Memory B cell (primary cell): ENCODE results near the gene TP53INP2.

ENCODE experiments used
- ATAC-seq: fragments of 150-1000 bp; cut with Tn5 transposase; 2 replicates; pipeline ENCODE4 v1.10.0; 2021; ENCODE audit warnings: low read depth, mild to moderate bottlenecking, moderate library complexity
- DNase-seq, 2 donors: peaks; one replicate each; pipeline ENCODE4 v3.0.0; 2022; ENCODE audit warnings: low spot score in 2 of 2
- H3K27ac Mint-ChIP-seq: one replicate; pipeline ENCODE4 v1.8.0; 2022; ENCODE audit warnings: mild to moderate bottlenecking, moderate library complexity, mixed read lengths
- H3K27me3 Mint-ChIP-seq: one replicate; pipeline ENCODE4 v1.8.0; 2022; ENCODE audit warnings: mixed read lengths
- H3K36me3 Mint-ChIP-seq: one replicate; pipeline ENCODE4 v1.8.0; 2022; ENCODE audit warnings: mild to moderate bottlenecking, mixed read lengths
- H3K4me1 Mint-ChIP-seq: one replicate; pipeline ENCODE4 v1.8.0; 2022; ENCODE audit warnings: mixed read lengths
- H3K4me3 Mint-ChIP-seq: one replicate; pipeline ENCODE4 v1.8.0; 2022; ENCODE audit warnings: mild to moderate bottlenecking, moderate library complexity, mixed read lengths
- H3K9me3 Mint-ChIP-seq: one replicate; pipeline ENCODE4 v1.8.0; 2022; ENCODE audit warnings: mixed read lengths

TP53INP2 gene

GRCh38 chr20:34729416-34729815 is 25.3 kb downstream of the TP53INP2 start:
- peaks cover 30% of the 10 kb centered on the region for H3K36me3 Mint-ChIP-seq
- no peaks in the 10 kb centered on the region for H3K4me1 Mint-ChIP-seq
- DNase-seq (no peak), ATAC-seq (no peak)
- no peaks in the 10 kb centered on the region for H3K9me3 Mint-ChIP-seq
- H3K27me3 Mint-ChIP-seq, result no peaks in the 10 kb centered on the region
- H3K4me3 Mint-ChIP-seq, result no peak overlapping the region
- H3K27ac Mint-ChIP-seq, result no peak overlapping the region

- H3K4me1 Mint-ChIP-seq, result no peaks in the 10 kb centered on the region
- H3K36me3 Mint-ChIP-seq, result peaks cover 16% of the 10 kb centered on the region
- no peak overlapping the region for H3K27ac Mint-ChIP-seq
- H3K4me3 Mint-ChIP-seq, result no peak overlapping the region
- no peak for DNase-seq
- no peaks in the 10 kb centered on the region for H3K27me3 Mint-ChIP-seq
- ATAC-seq, result no peak
- H3K9me3 Mint-ChIP-seq, result no peaks in the 10 kb centered on the region
Observed at GRCh38 chr20:34732523-34732922, 28.4 kb downstream of the TP53INP2 start.

- H3K27me3 Mint-ChIP-seq, result no peaks in the 10 kb centered on the region
- no peaks in the 10 kb centered on the region for H3K9me3 Mint-ChIP-seq
- no peak overlapping the region for H3K27ac Mint-ChIP-seq
- DNase-seq (no peak), ATAC-seq (no peak)
- H3K4me1 Mint-ChIP-seq, result no peaks in the 10 kb centered on the region
- H3K36me3 Mint-ChIP-seq, result peaks cover 20% of the 10 kb centered on the region
- H3K4me3 Mint-ChIP-seq, result no peak overlapping the region
Observed at GRCh38 chr20:34736106-34736735, 32.1 kb downstream of the TP53INP2 start.

GRCh38 chr20:34743039-34743438 is 38.9 kb downstream of the TP53INP2 start:
- Mint-ChIP-seq H3K9me3 (no peaks in the 10 kb centered on the region), H3K4me3 (no peak overlapping the region), H3K27me3 (no peaks in the 10 kb centered on the region), H3K36me3 (peaks cover 26% of the 10 kb centered on the region), H3K4me1 (no peaks in the 10 kb centered on the region), H3K27ac (no peak overlapping the region)
- DNase-seq (no peak), ATAC-seq (no peak)

- Mint-ChIP-seq H3K27ac (no peak overlapping the region), H3K36me3 (peaks cover 27% of the 10 kb centered on the region), H3K9me3 (no peaks in the 10 kb centered on the region), H3K4me1 (no peaks in the 10 kb centered on the region), H3K4me3 (no peak overlapping the region), H3K27me3 (no peaks in the 10 kb centered on the region)
- ATAC-seq, result no peak
- no peak for DNase-seq
Observed at GRCh38 chr20:34744340-34744739, 40.2 kb downstream of the TP53INP2 start.

- Mint-ChIP-seq H3K36me3 (peaks cover 29% of the 10 kb centered on the region), H3K4me1 (no peaks in the 10 kb centered on the region), H3K27me3 (no peaks in the 10 kb centered on the region), H3K27ac (no peak overlapping the region), H3K9me3 (no peaks in the 10 kb centered on the region), H3K4me3 (no peak overlapping the region)
- DNase-seq (no peak), ATAC-seq (no peak)
Observed at GRCh38 chr20:34744847-34745246, 40.7 kb downstream of the TP53INP2 start.

- H3K4me3 Mint-ChIP-seq, result no peak overlapping the region
- no peak overlapping the region for H3K27ac Mint-ChIP-seq
- no peaks in the 10 kb centered on the region for H3K27me3 Mint-ChIP-seq
- no peaks in the 10 kb centered on the region for H3K4me1 Mint-ChIP-seq
- DNase-seq, result no peak
- peaks cover 25% of the 10 kb centered on the region for H3K36me3 Mint-ChIP-seq
- no peak for ATAC-seq
- no peaks in the 10 kb centered on the region for H3K9me3 Mint-ChIP-seq
Observed at GRCh38 chr20:34746674-34747073, 42.5 kb downstream of the TP53INP2 start.

GRCh38 chr20:34747479-34747878 is 43.3 kb downstream of the TP53INP2 start:
- H3K27ac Mint-ChIP-seq, result peak overlapping the region; percentile 63
- ATAC-seq (no peak), DNase-seq (no peak)
- peaks cover 24% of the 10 kb centered on the region for H3K36me3 Mint-ChIP-seq
- H3K4me3 Mint-ChIP-seq, result no peak overlapping the region
- no peaks in the 10 kb centered on the region for H3K4me1 Mint-ChIP-seq
- H3K27me3 Mint-ChIP-seq, result no peaks in the 10 kb centered on the region
- H3K9me3 Mint-ChIP-seq, result no peaks in the 10 kb centered on the region

GRCh38 chr20:34748709-34749108 is 44.6 kb downstream of the TP53INP2 start:
- ATAC-seq (no peak), DNase-seq (no peak)
- no peaks in the 10 kb centered on the region for H3K9me3 Mint-ChIP-seq
- no peak overlapping the region for H3K27ac Mint-ChIP-seq
- no peaks in the 10 kb centered on the region for H3K27me3 Mint-ChIP-seq
- H3K36me3 Mint-ChIP-seq, result peaks cover 16% of the 10 kb centered on the region
- no peak overlapping the region for H3K4me3 Mint-ChIP-seq
- no peaks in the 10 kb centered on the region for H3K4me1 Mint-ChIP-seq

GRCh38 chr20:34750484-34750883 is 46.3 kb downstream of the TP53INP2 start:
- no peaks in the 10 kb centered on the region for H3K4me1 Mint-ChIP-seq
- peaks cover 24% of the 10 kb centered on the region for H3K36me3 Mint-ChIP-seq
- no peaks in the 10 kb centered on the region for H3K9me3 Mint-ChIP-seq
- no peak for ATAC-seq
- H3K27me3 Mint-ChIP-seq, result no peaks in the 10 kb centered on the region
- H3K4me3 Mint-ChIP-seq, result no peak overlapping the region
- H3K27ac Mint-ChIP-seq, result no peak overlapping the region
- DNase-seq, result no peak

- ATAC-seq (no peak), DNase-seq (no peak)
- Mint-ChIP-seq H3K27me3 (no peaks in the 10 kb centered on the region), H3K4me1 (no peaks in the 10 kb centered on the region), H3K9me3 (no peaks in the 10 kb centered on the region), H3K27ac (no peak overlapping the region), H3K36me3 (peaks cover 23% of the 10 kb centered on the region), H3K4me3 (no peak overlapping the region)
Observed at GRCh38 chr20:34751453-34751852, 47.3 kb downstream of the TP53INP2 start.

- Mint-ChIP-seq H3K9me3 (no peaks in the 10 kb centered on the region), H3K4me3 (no peak overlapping the region), H3K27ac (no peak overlapping the region), H3K27me3 (no peaks in the 10 kb centered on the region), H3K4me1 (peaks cover 2% of the 10 kb centered on the region), H3K36me3 (peaks cover 43% of the 10 kb centered on the region)
- ATAC-seq, result no peak
- no peak for DNase-seq
Observed at GRCh38 chr20:34753706-34754461, 49.7 kb downstream of the TP53INP2 start.

GRCh38 chr20:34754611-34755010 is 50.5 kb downstream of the TP53INP2 start:
- DNase-seq, result no peak
- no peak for ATAC-seq
- peaks cover 2% of the 10 kb centered on the region for H3K4me1 Mint-ChIP-seq
- no peak overlapping the region for H3K4me3 Mint-ChIP-seq
- H3K27me3 Mint-ChIP-seq, result no peaks in the 10 kb centered on the region
- peaks cover 44% of the 10 kb centered on the region for H3K36me3 Mint-ChIP-seq
- H3K9me3 Mint-ChIP-seq, result no peaks in the 10 kb centered on the region
- no peak overlapping the region for H3K27ac Mint-ChIP-seq

GRCh38 chr20:34755367-34755766 is 51.2 kb downstream of the TP53INP2 start:
- H3K36me3 Mint-ChIP-seq, result peaks cover 41% of the 10 kb centered on the region
- H3K4me1 Mint-ChIP-seq, result peaks cover 2% of the 10 kb centered on the region
- no peaks in the 10 kb centered on the region for H3K9me3 Mint-ChIP-seq
- H3K4me3 Mint-ChIP-seq, result no peak overlapping the region
- no peak for ATAC-seq
- DNase-seq, result no peak
- H3K27ac Mint-ChIP-seq, result no peak overlapping the region
- no peaks in the 10 kb centered on the region for H3K27me3 Mint-ChIP-seq
